ENCODE data around the gene CMIP.

The CMIP gene

GRCh38 chr16:81614171-81614570 lies 169.6 kb downstream of the CMIP start:
- Histone ChIP-seq H2BK5ac (ENCODE audit: low read depth, low read length, poor library complexity) (no peak overlapping the region), H3K4me3 (ENCODE audit: low read depth, low read length) (no peak overlapping the region), H3K14ac (ENCODE audit: low read length) (no peak overlapping the region), H3K27me3 (ENCODE audit: insufficient read depth, low read length) (no peaks in the 10 kb centered on the region), H3K9ac (ENCODE audit: low read length) (no peak overlapping the region), H3K36me3 (ENCODE audit: control insufficient read depth in 1 of 2, insufficient read depth in 2 of 2, low read length in 2 of 2) (peaks cover 46 to 61% of the 10 kb centered on the region in 2 experiments), H3K23ac (ENCODE audit: low read length) (no peak overlapping the region), H3K4ac (ENCODE audit: low read depth, low read length) (no peak overlapping the region), H4K12ac (ENCODE audit: low read depth, low read length) (no peak overlapping the region), H3K79me1 (ENCODE audit: low read length) (peaks cover 5% of the 10 kb centered on the region), H3K9me3 (ENCODE audit: insufficient read depth, low read depth, low read length) (peaks cover 6% of the 10 kb centered on the region), H3K18ac (ENCODE audit: low read length) (peak overlapping the region; percentile 26), H3K79me2 (ENCODE audit: control insufficient read depth, insufficient read depth, low read length, poor library complexity) (peaks cover 2% of the 10 kb centered on the region), H2AK5ac (ENCODE audit: low read length) (peak overlapping the region; percentile 6), H4K8ac (ENCODE audit: low read depth, low read length) (no peak overlapping the region), H4K91ac (ENCODE audit: low read depth, low read length) (no peak overlapping the region), H3K27ac (ENCODE audit: low read depth, low read length) (no peak overlapping the region), H2AFZ (ENCODE audit: insufficient read depth, low read length, poor library complexity) (no peak overlapping the region), H3K4me2 (ENCODE audit: low read length) (no peak overlapping the region), H3K4me1 (ENCODE audit: control insufficient read depth in 1 of 2, insufficient read depth in 2 of 2, low read length in 2 of 2) (peaks cover 28 to 40% of the 10 kb centered on the region in 2 experiments), H2BK12ac (ENCODE audit: low read length) (no peak overlapping the region), H2BK120ac (ENCODE audit: insufficient read depth, low read length, poor library complexity) (no peak overlapping the region)
- WGBS (ENCODE audit: extremely low coverage, insufficient coverage, insufficient read length), result no CpG with 5 or more reads among the region's 13 CpGs
- DNase-seq, result no peak

GRCh38 chr16:81614654-81615359 lies 170.2 kb downstream of the CMIP start:
- H3K9me3 ChIP-seq (ENCODE audit: insufficient read depth, low read depth, low read length), result peaks cover 6% of the 10 kb centered on the region
- H4K91ac ChIP-seq (ENCODE audit: low read depth, low read length), result no peak overlapping the region
- H3K14ac ChIP-seq (ENCODE audit: low read length), result no peak overlapping the region
- H2AK5ac ChIP-seq (ENCODE audit: low read length), result no peak overlapping the region
- H2AFZ ChIP-seq (ENCODE audit: insufficient read depth, low read length, poor library complexity), result no peak overlapping the region
- WGBS (ENCODE audit: extremely low coverage, insufficient coverage, insufficient read length), result 100% methylated on average over 1 of the region's 6 CpGs
- no peaks in the 10 kb centered on the region for H3K79me2 ChIP-seq (ENCODE audit: control insufficient read depth, insufficient read depth, low read length, poor library complexity)
- peaks cover 51 to 58% of the 10 kb centered on the region in 2 experiments for H3K36me3 ChIP-seq (ENCODE audit: control insufficient read depth in 1 of 2, insufficient read depth in 2 of 2, low read length in 2 of 2)
- H2BK12ac ChIP-seq (ENCODE audit: low read length), result no peak overlapping the region
- peaks cover under 1% of the 10 kb centered on the region for H3K79me1 ChIP-seq (ENCODE audit: low read length)
- DNase-seq, result no peak
- no peak overlapping the region for H3K27ac ChIP-seq (ENCODE audit: low read depth, low read length)
- no peak overlapping the region for H3K9ac ChIP-seq (ENCODE audit: low read length)
- peak overlapping the region; percentile 37 for H3K4me3 ChIP-seq (ENCODE audit: low read depth, low read length)
- peaks cover 21 to 35% of the 10 kb centered on the region in 2 experiments for H3K4me1 ChIP-seq (ENCODE audit: control insufficient read depth in 1 of 2, insufficient read depth in 2 of 2, low read length in 2 of 2)
- H4K12ac ChIP-seq (ENCODE audit: low read depth, low read length), result no peak overlapping the region
- H3K23ac ChIP-seq (ENCODE audit: low read length), result no peak overlapping the region
- no peak overlapping the region for H4K8ac ChIP-seq (ENCODE audit: low read depth, low read length)
- H3K4ac ChIP-seq (ENCODE audit: low read depth, low read length), result no peak overlapping the region
- no peak overlapping the region for H3K4me2 ChIP-seq (ENCODE audit: low read length)
- H2BK5ac ChIP-seq (ENCODE audit: low read depth, low read length, poor library complexity), result no peak overlapping the region
- H3K27me3 ChIP-seq (ENCODE audit: insufficient read depth, low read length), result no peaks in the 10 kb centered on the region
- H3K18ac ChIP-seq (ENCODE audit: low read length), result no peak overlapping the region
- H2BK120ac ChIP-seq (ENCODE audit: insufficient read depth, low read length, poor library complexity), result no peak overlapping the region

- no peak overlapping the region for H2BK120ac ChIP-seq (ENCODE audit: insufficient read depth, low read length, poor library complexity)
- H3K4me1 ChIP-seq (ENCODE audit: control insufficient read depth in 1 of 2, insufficient read depth in 2 of 2, low read length in 2 of 2), result peaks cover 19 to 33% of the 10 kb centered on the region in 2 experiments
- no peak overlapping the region for H4K8ac ChIP-seq (ENCODE audit: low read depth, low read length)
- no peak overlapping the region for H3K14ac ChIP-seq (ENCODE audit: low read length)
- H3K9ac ChIP-seq (ENCODE audit: low read length), result no peak overlapping the region
- no peak overlapping the region for H3K4ac ChIP-seq (ENCODE audit: low read depth, low read length)
- H3K79me1 ChIP-seq (ENCODE audit: low read length), result no peaks in the 10 kb centered on the region
- H3K9me3 ChIP-seq (ENCODE audit: insufficient read depth, low read depth, low read length), result peaks cover 6% of the 10 kb centered on the region
- H3K79me2 ChIP-seq (ENCODE audit: control insufficient read depth, insufficient read depth, low read length, poor library complexity), result no peaks in the 10 kb centered on the region
- 100% methylated on average over 1 of the region's 3 CpGs for whole genome bisulfite sequencing (ENCODE audit: extremely low coverage, insufficient coverage, insufficient read length)
- H4K12ac ChIP-seq (ENCODE audit: low read depth, low read length), result no peak overlapping the region
- no peak for DNase-seq
- H2BK12ac ChIP-seq (ENCODE audit: low read length), result no peak overlapping the region
- H3K4me2 ChIP-seq (ENCODE audit: low read length), result no peak overlapping the region
- no peak overlapping the region for H3K18ac ChIP-seq (ENCODE audit: low read length)
- H3K23ac ChIP-seq (ENCODE audit: low read length), result no peak overlapping the region
- no peak overlapping the region for H4K91ac ChIP-seq (ENCODE audit: low read depth, low read length)
- H2AFZ ChIP-seq (ENCODE audit: insufficient read depth, low read length, poor library complexity), result no peak overlapping the region
- H2BK5ac ChIP-seq (ENCODE audit: low read depth, low read length, poor library complexity), result no peak overlapping the region
- H2AK5ac ChIP-seq (ENCODE audit: low read length), result no peak overlapping the region
- H3K27ac ChIP-seq (ENCODE audit: low read depth, low read length), result no peak overlapping the region
- H3K27me3 ChIP-seq (ENCODE audit: insufficient read depth, low read length), result no peaks in the 10 kb centered on the region
- H3K4me3 ChIP-seq (ENCODE audit: low read depth, low read length), result peak overlapping the region; percentile 37
- peaks cover 48 to 58% of the 10 kb centered on the region in 2 experiments for H3K36me3 ChIP-seq (ENCODE audit: control insufficient read depth in 1 of 2, insufficient read depth in 2 of 2, low read length in 2 of 2)
Measured at GRCh38 chr16:81615411-81615810, 170.8 kb downstream of the CMIP start.

GRCh38 chr16:81615833-81616232 lies 171.2 kb downstream of the CMIP start:
- peaks cover under 1% of the 10 kb centered on the region for H3K79me1 ChIP-seq (ENCODE audit: low read length)
- no peak overlapping the region for H4K8ac ChIP-seq (ENCODE audit: low read depth, low read length)
- no peak overlapping the region for H3K14ac ChIP-seq (ENCODE audit: low read length)
- peaks cover 22 to 33% of the 10 kb centered on the region in 2 experiments for H3K4me1 ChIP-seq (ENCODE audit: control insufficient read depth in 1 of 2, insufficient read depth in 2 of 2, low read length in 2 of 2)
- no peak overlapping the region for H3K4me3 ChIP-seq (ENCODE audit: low read depth, low read length)
- no peak overlapping the region for H3K4ac ChIP-seq (ENCODE audit: low read depth, low read length)
- peaks cover 6% of the 10 kb centered on the region for H3K9me3 ChIP-seq (ENCODE audit: insufficient read depth, low read depth, low read length)
- H4K12ac ChIP-seq (ENCODE audit: low read depth, low read length), result no peak overlapping the region
- H2BK120ac ChIP-seq (ENCODE audit: insufficient read depth, low read length, poor library complexity), result no peak overlapping the region
- no peaks in the 10 kb centered on the region for H3K79me2 ChIP-seq (ENCODE audit: control insufficient read depth, insufficient read depth, low read length, poor library complexity)
- no peak overlapping the region for H2AFZ ChIP-seq (ENCODE audit: insufficient read depth, low read length, poor library complexity)
- H3K18ac ChIP-seq (ENCODE audit: low read length), result no peak overlapping the region
- no CpG with 5 or more reads among the region's 14 CpGs for WGBS (ENCODE audit: extremely low coverage, insufficient coverage, insufficient read length)
- no peak overlapping the region for H3K4me2 ChIP-seq (ENCODE audit: low read length)
- no peak overlapping the region for H3K9ac ChIP-seq (ENCODE audit: low read length)
- no peak overlapping the region for H4K91ac ChIP-seq (ENCODE audit: low read depth, low read length)
- no peak overlapping the region for H2BK5ac ChIP-seq (ENCODE audit: low read depth, low read length, poor library complexity)
- H2BK12ac ChIP-seq (ENCODE audit: low read length), result no peak overlapping the region
- no peak for DNase-seq
- peaks cover 47 to 54% of the 10 kb centered on the region in 2 experiments for H3K36me3 ChIP-seq (ENCODE audit: control insufficient read depth in 1 of 2, insufficient read depth in 2 of 2, low read length in 2 of 2)
- H2AK5ac ChIP-seq (ENCODE audit: low read length), result no peak overlapping the region
- no peaks in the 10 kb centered on the region for H3K27me3 ChIP-seq (ENCODE audit: insufficient read depth, low read length)
- no peak overlapping the region for H3K27ac ChIP-seq (ENCODE audit: low read depth, low read length)
- H3K23ac ChIP-seq (ENCODE audit: low read length), result no peak overlapping the region

Data from trophoblast cell (in vitro differentiated cells and primary cell).